Activated CD4-positive, alpha-beta T cell treated with anti-CD3 and anti-CD28 coated beads, Interleukin-2, amount 50 U/mL, for 48 hours (primary cell): Measurements from ENCODE around the gene CSF2RB.

Source experiments
- DNase-seq, 2 experiments: peaks; one replicate each; pipeline ENCODE4 v3.0.0-alpha.2; 2020

The CSF2RB gene

GRCh38 chr22:36892292-36892691, 21.1 kb upstream of the CSF2RB start:
- DNase-seq = no peak

- DNase-seq = no peak
Observed at GRCh38 chr22:36893262-36893661, 20.2 kb upstream of the CSF2RB start.

GRCh38 chr22:36894266-36894665, 19.2 kb upstream of the CSF2RB start:
- DNase-seq = no peak

- DNase-seq = no peak
Observed at GRCh38 chr22:36897611-36898010, 15.8 kb upstream of the CSF2RB start.

GRCh38 chr22:36898690-36899089, 14.7 kb upstream of the CSF2RB start:
- no peak for DNase-seq

- DNase-seq = no peak
Observed at GRCh38 chr22:36899498-36899897, 13.9 kb upstream of the CSF2RB start.

GRCh38 chr22:36900225-36900624, 13.2 kb upstream of the CSF2RB start:
- DNase-seq = no peak

- no peak for DNase-seq
Observed at GRCh38 chr22:36900880-36901279, 12.5 kb upstream of the CSF2RB start.

GRCh38 chr22:36901411-36902142, 11.9 kb upstream of the CSF2RB start:
- DNase-seq = peak in 1 of 2 experiments; percentile 10

- DNase-seq = no peak
Observed at GRCh38 chr22:36902143-36902926, 11.1 kb upstream of the CSF2RB start.

GRCh38 chr22:36904260-36904880, 9.1 kb upstream of the CSF2RB start:
- no peak for DNase-seq

- DNase-seq = no peak
Observed at GRCh38 chr22:36907253-36908195, 5.9 kb upstream of the CSF2RB start.

GRCh38 chr22:36910461-36910860, 3.0 kb upstream of the CSF2RB start:
- no peak for DNase-seq

GRCh38 chr22:36911887-36912661, 1.4 kb upstream of the CSF2RB start:
- no peak for DNase-seq

GRCh38 chr22:36912694-36913426, 568 bp upstream of the CSF2RB start:
- no peak for DNase-seq

- no peak for DNase-seq
Observed at GRCh38 chr22:36914390-36914752, 943 bp downstream of the CSF2RB start.

GRCh38 chr22:36916034-36916433, 2.6 kb downstream of the CSF2RB start:
- no peak for DNase-seq

GRCh38 chr22:36918586-36919284, 5.3 kb downstream of the CSF2RB start:
- DNase-seq = no peak

- DNase-seq = no peak
Observed at GRCh38 chr22:36921309-36922104, 8.1 kb downstream of the CSF2RB start.
